Measurements from ENCODE around the gene DLG2. TPM values are rescaled to one million over a fixed set of nuclear protein-coding genes. Genes with fewer than 3 reads are reported as not detected.
"Not testable (repeated sequence)": the region's sequence is repeated elsewhere in the genome, so short reads cannot be mapped to it uniquely, and the experiment has no call there.

DLG2 gene
- total and polyA plus RNA-seq, 2 donors: 4.8 to 6.6 TPM

DNA sequence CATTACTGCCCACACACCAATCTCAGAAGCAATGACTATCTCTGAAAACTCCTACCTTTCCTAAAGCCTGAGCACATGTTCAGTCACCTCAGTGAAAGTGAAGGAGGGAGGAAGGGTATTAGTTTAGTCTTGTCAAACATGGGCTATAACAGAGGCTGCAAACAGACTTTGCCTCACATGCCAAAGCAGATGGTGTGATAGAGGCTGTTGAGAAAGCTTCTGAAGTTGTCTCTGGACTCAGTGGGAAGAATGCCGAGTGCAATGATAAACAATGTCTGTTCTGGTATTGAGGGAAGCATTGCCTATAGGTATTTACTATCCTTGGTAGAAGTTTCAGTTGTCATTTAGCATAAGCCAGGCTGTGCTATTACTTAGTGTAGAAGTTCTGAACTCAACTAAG, 2026.5 kb downstream of the DLG2 start:
- Histone ChIP-seq H3K27ac (ENCODE audit: low read depth in 1 of 2, low read length in 1 of 2) (no peak overlapping the region), H3K4me1 (ENCODE audit: control insufficient read depth in 2 of 2, insufficient read depth in 2 of 2, low read length in 2 of 2) (no peaks in the 10 kb centered on the region), H3K27me3 (ENCODE audit: control insufficient read depth in 2 of 2, insufficient read depth in 1 of 2, low read length in 1 of 2) (no peaks in the 10 kb centered on the region), H3K36me3 (ENCODE audit: control insufficient read depth in 2 of 2, insufficient read depth in 2 of 2, low read length in 1 of 2) (no peaks in the 10 kb centered on the region), H3K4me3 (ENCODE audit: low read length in 2 of 2) (no peak overlapping the region), H3K9me3 (ENCODE audit: control insufficient read depth in 2 of 2, insufficient read depth in 1 of 2, low read length in 1 of 2) (no peaks in the 10 kb centered on the region)
- no peak for DNase-seq (ENCODE audit: low read depth in 6 of 9, low spot score in 9 of 9)
- 85% methylated on average over 1 of the region's 1 CpG for WGBS

- DNase-seq (ENCODE audit: low read depth in 6 of 9, low spot score in 9 of 9): no peak
These were observed 2028.1 kb downstream of the DLG2 start for GRCh38 chr11:83599066-83599465.

DNA sequence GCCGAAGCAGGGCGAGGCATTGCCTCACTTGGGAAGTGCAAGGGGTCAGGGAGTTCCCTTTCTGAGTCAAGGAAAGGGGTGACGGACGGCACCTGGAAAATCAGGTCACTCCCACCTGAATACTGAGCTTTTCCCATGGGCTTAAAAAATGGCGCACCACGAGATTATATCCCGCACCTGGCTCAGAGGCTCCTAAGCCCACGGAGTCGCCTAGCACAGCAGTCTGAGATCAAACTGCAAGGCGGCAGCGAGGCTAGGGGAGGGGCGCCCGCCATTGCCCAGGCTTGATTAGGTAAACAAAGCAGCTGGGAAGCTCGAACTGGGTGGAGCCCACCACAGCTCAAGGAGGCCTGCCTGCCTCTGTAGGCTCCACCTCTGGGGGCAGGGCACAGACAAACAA, 2039.3 kb downstream of the DLG2 start:
- not testable (repeated sequence) for H3K4me3 ChIP-seq (ENCODE audit: low read length in 2 of 2); H3K27ac ChIP-seq (ENCODE audit: low read depth in 1 of 2, low read length in 1 of 2); H3K9me3 ChIP-seq (ENCODE audit: control insufficient read depth in 2 of 2, insufficient read depth in 1 of 2, low read length in 1 of 2); H3K4me1 ChIP-seq (ENCODE audit: control insufficient read depth in 2 of 2, insufficient read depth in 2 of 2, low read length in 2 of 2); H3K36me3 ChIP-seq (ENCODE audit: control insufficient read depth in 2 of 2, insufficient read depth in 2 of 2, low read length in 1 of 2); DNase-seq (ENCODE audit: low read depth in 6 of 9, low spot score in 9 of 9); H3K27me3 ChIP-seq (ENCODE audit: control insufficient read depth in 2 of 2, insufficient read depth in 1 of 2, low read length in 1 of 2)
- WGBS: 69% methylated on average over 12 of the region's 14 CpGs

More at GRCh38 chr11:83599066-83599465, 2028.1 kb downstream of the DLG2 start:
- H3K4me1 ChIP-seq (ENCODE audit: control insufficient read depth in 2 of 2, insufficient read depth in 2 of 2, low read length in 2 of 2): no peaks in the 10 kb centered on the region
- no peaks in the 10 kb centered on the region for H3K27me3 ChIP-seq (ENCODE audit: control insufficient read depth in 2 of 2, insufficient read depth in 1 of 2, low read length in 1 of 2)
- no peak overlapping the region for H3K27ac ChIP-seq (ENCODE audit: low read depth in 1 of 2, low read length in 1 of 2)
- 93% methylated on average over 3 of the region's 3 CpGs for WGBS
- no peaks in the 10 kb centered on the region for H3K36me3 ChIP-seq (ENCODE audit: control insufficient read depth in 2 of 2, insufficient read depth in 2 of 2, low read length in 1 of 2)
- no peaks in the 10 kb centered on the region for H3K9me3 ChIP-seq (ENCODE audit: control insufficient read depth in 2 of 2, insufficient read depth in 1 of 2, low read length in 1 of 2)
- H3K4me3 ChIP-seq (ENCODE audit: low read length in 2 of 2): no peak overlapping the region

DNA sequence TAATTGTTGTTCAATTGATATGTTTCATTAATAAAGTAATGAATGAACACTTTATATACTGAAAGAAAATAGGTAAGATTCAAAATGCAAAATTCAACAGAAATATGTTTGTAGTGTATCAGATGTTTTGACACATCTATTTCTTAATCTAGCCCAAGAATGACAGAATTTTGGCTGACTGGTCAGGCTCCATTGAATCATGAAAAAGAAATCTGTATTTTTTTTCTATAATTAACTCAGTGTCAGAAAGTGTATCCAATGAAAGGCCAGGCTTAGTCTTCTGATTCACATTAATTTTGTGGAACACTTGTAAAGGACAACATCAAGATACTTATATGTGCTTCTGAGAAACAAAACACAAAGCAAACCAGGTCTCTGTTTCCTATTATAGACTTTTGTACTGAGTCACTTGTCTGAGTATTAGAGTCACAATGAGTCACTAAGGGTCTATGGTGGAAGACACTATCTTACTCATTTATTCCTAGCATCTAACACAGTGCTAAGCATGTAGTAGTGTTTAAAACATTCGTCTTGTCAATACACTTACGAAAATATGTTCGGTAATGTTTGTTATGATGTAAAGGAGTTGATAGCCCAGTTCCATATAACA, 2043.3 kb downstream of the DLG2 start:
- H3K4me1 ChIP-seq (ENCODE audit: control insufficient read depth in 2 of 2, insufficient read depth in 2 of 2, low read length in 2 of 2): no peaks in the 10 kb centered on the region
- H3K9me3 ChIP-seq (ENCODE audit: control insufficient read depth in 2 of 2, insufficient read depth in 1 of 2, low read length in 1 of 2): no peaks in the 10 kb centered on the region
- H3K36me3 ChIP-seq (ENCODE audit: control insufficient read depth in 2 of 2, insufficient read depth in 2 of 2, low read length in 1 of 2): no peaks in the 10 kb centered on the region
- DNase-seq (ENCODE audit: low read depth in 6 of 9, low spot score in 9 of 9): no peak
- no peak overlapping the region for H3K27ac ChIP-seq (ENCODE audit: low read depth in 1 of 2, low read length in 1 of 2)
- no peaks in the 10 kb centered on the region for H3K27me3 ChIP-seq (ENCODE audit: control insufficient read depth in 2 of 2, insufficient read depth in 1 of 2, low read length in 1 of 2)
- no peak overlapping the region for H3K4me3 ChIP-seq (ENCODE audit: low read length in 2 of 2)
- WGBS: 95% methylated on average over 3 of the region's 3 CpGs

DNA sequence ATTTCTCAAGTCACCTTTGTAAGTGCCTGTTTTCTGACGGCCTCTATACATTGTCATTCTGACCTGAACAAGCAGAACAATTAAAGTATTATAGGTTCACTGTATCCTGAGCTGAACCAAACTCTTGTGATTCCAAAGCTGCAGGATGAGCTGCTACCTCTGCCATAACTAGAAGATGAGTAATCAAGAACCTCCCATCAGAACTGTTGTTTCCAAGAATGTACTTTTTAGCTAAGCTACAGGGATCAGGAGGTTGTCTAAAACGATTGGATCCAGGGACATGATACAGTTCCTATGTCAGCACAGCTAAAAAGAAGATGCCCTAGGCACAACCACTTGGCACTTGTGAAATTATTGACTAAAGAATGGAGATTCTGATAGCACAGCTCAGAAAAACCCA, 2052.6 kb downstream of the DLG2 start:
- no peaks in the 10 kb centered on the region for H3K27me3 ChIP-seq (ENCODE audit: control insufficient read depth in 2 of 2, insufficient read depth in 1 of 2, low read length in 1 of 2)
- no peak overlapping the region for H3K27ac ChIP-seq (ENCODE audit: low read depth in 1 of 2, low read length in 1 of 2)
- no peak for DNase-seq (ENCODE audit: low read depth in 6 of 9, low spot score in 9 of 9)
- no peaks in the 10 kb centered on the region for H3K36me3 ChIP-seq (ENCODE audit: control insufficient read depth in 2 of 2, insufficient read depth in 2 of 2, low read length in 1 of 2)
- H3K9me3 ChIP-seq (ENCODE audit: control insufficient read depth in 2 of 2, insufficient read depth in 1 of 2, low read length in 1 of 2): no peaks in the 10 kb centered on the region
- no peaks in the 10 kb centered on the region for H3K4me1 ChIP-seq (ENCODE audit: control insufficient read depth in 2 of 2, insufficient read depth in 2 of 2, low read length in 2 of 2)
- H3K4me3 ChIP-seq (ENCODE audit: low read length in 2 of 2): no peak overlapping the region
- 94% methylated on average over 2 of the region's 2 CpGs for WGBS

DNA sequence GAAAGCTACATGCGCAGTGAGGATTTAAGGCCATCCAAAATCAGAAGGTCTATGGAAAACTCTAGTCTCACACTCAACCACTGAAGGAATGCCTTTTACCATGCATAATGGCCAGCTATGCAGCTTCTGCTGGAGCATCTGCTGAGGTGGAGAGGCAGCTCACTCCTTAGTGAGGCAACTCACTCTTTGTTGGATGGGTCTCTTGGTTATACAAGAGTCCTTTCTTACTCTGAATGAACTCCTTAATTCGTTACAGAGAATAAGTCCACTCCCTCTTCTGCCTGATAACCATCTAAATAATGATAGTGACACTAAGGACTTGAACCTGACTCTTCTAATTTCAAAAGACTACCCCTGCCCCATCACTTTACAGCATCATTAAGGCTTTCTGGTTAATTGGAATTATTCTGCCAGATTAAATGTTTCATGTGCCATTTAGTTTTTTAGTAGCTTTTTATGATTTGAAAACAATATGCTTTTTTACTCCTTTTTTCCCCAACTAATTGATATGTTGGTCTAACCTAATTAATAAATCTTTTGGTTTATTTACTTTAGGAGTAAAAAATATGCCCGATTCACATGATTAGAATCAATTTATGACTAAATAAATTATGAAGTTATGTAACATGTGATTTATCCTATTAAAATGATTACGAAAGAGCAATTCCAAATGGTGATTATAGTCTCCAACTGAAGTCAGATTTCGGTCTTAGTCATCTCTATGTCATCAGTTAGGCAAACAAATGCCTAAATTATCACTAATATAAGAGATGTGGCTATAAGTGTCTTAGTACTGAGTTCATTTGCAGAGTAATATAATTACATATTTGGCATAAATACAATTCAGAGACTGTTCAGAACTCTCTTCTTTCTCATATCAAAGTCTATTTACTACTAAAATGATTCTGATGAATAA, 2054.3 kb downstream of the DLG2 start:
- H3K27ac ChIP-seq (ENCODE audit: low read depth in 1 of 2, low read length in 1 of 2): no peak overlapping the region
- DNase-seq (ENCODE audit: low read depth in 6 of 9, low spot score in 9 of 9): no peak
- no peak overlapping the region for H3K4me3 ChIP-seq (ENCODE audit: low read length in 2 of 2)
- WGBS: 87% methylated on average over 5 of the region's 5 CpGs
- no peaks in the 10 kb centered on the region for H3K36me3 ChIP-seq (ENCODE audit: control insufficient read depth in 2 of 2, insufficient read depth in 2 of 2, low read length in 1 of 2)
- no peaks in the 10 kb centered on the region for H3K9me3 ChIP-seq (ENCODE audit: control insufficient read depth in 2 of 2, insufficient read depth in 1 of 2, low read length in 1 of 2)
- H3K27me3 ChIP-seq (ENCODE audit: control insufficient read depth in 2 of 2, insufficient read depth in 1 of 2, low read length in 1 of 2): no peaks in the 10 kb centered on the region
- no peaks in the 10 kb centered on the region for H3K4me1 ChIP-seq (ENCODE audit: control insufficient read depth in 2 of 2, insufficient read depth in 2 of 2, low read length in 2 of 2)

GRCh38 chr11:83571302-83571701, 2055.8 kb downstream of the DLG2 start:
- H3K4me1 ChIP-seq (ENCODE audit: control insufficient read depth in 2 of 2, insufficient read depth in 2 of 2, low read length in 2 of 2): no peaks in the 10 kb centered on the region
- no peaks in the 10 kb centered on the region for H3K36me3 ChIP-seq (ENCODE audit: control insufficient read depth in 2 of 2, insufficient read depth in 2 of 2, low read length in 1 of 2)
- 93% methylated on average over 7 of the region's 7 CpGs for WGBS
- no peak overlapping the region for H3K4me3 ChIP-seq (ENCODE audit: low read length in 2 of 2)
- no peaks in the 10 kb centered on the region for H3K9me3 ChIP-seq (ENCODE audit: control insufficient read depth in 2 of 2, insufficient read depth in 1 of 2, low read length in 1 of 2)
- no peak for DNase-seq (ENCODE audit: low read depth in 6 of 9, low spot score in 9 of 9)
- H3K27me3 ChIP-seq (ENCODE audit: control insufficient read depth in 2 of 2, insufficient read depth in 1 of 2, low read length in 1 of 2): no peaks in the 10 kb centered on the region
- H3K27ac ChIP-seq (ENCODE audit: low read depth in 1 of 2, low read length in 1 of 2): no peak overlapping the region

DNA sequence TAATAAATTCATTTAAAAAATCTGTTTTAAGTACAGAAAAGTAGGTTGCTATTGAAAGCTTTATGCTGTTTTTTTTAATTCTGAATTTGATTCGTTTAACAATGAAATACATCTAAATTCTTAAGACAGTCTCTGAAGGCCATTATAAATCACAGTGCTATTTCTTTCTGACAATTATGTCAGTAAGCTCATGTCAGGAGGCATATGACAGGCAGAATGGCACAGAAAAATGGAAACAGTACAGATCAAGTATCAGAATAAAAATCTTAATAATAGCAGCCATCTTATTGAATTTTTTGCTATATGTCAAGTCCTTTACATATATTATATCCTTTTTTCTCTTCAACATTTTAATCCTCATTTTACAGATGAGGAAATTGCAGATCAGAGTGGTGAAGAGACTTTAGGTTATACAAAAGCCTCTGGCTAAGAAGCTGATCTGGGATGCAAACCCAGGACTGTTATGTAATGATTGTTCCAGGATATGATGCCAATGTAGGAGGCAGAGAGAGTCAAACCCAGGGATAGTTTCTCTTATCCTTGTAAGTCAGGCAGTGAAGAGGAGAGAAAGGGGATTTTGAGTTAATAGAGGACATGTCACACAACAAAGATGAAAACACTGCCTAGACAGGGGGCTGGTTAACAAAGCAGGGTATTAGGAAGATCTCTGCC, 2057.9 kb downstream of the DLG2 start:
- H3K4me3 ChIP-seq (ENCODE audit: low read length in 2 of 2): no peak overlapping the region
- H3K36me3 ChIP-seq (ENCODE audit: control insufficient read depth in 2 of 2, insufficient read depth in 2 of 2, low read length in 1 of 2): no peaks in the 10 kb centered on the region
- DNase-seq (ENCODE audit: low read depth in 6 of 9, low spot score in 9 of 9): no peak
- H3K9me3 ChIP-seq (ENCODE audit: control insufficient read depth in 2 of 2, insufficient read depth in 1 of 2, low read length in 1 of 2): no peaks in the 10 kb centered on the region
- no peak overlapping the region for H3K27ac ChIP-seq (ENCODE audit: low read depth in 1 of 2, low read length in 1 of 2)
- no peaks in the 10 kb centered on the region for H3K4me1 ChIP-seq (ENCODE audit: control insufficient read depth in 2 of 2, insufficient read depth in 2 of 2, low read length in 2 of 2)
- WGBS: 86% methylated on average over 1 of the region's 1 CpG
- H3K27me3 ChIP-seq (ENCODE audit: control insufficient read depth in 2 of 2, insufficient read depth in 1 of 2, low read length in 1 of 2): no peaks in the 10 kb centered on the region

DNA sequence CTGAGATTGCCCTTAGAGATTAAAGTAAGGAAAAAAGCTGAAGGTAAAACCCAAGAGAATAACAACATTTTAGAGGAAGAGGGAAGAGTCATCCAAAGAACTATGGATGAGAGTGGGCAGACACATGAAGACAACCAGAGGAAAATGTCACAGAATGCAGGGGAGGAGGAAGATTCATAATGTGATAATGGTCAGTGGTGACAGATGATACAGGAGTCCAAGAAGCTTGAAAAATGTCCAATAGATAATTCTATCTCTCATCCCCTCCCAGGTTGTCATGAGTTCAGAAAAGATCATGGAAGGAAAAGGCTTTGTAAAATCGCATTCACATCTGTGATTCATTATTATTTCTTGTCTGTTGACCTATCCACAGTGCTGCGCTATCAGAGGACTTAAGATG, 2058.6 kb downstream of the DLG2 start:
- Histone ChIP-seq H3K36me3 (ENCODE audit: control insufficient read depth in 2 of 2, insufficient read depth in 2 of 2, low read length in 1 of 2) (no peaks in the 10 kb centered on the region), H3K27ac (ENCODE audit: low read depth in 1 of 2, low read length in 1 of 2) (no peak overlapping the region), H3K4me3 (ENCODE audit: low read length in 2 of 2) (no peak overlapping the region), H3K9me3 (ENCODE audit: control insufficient read depth in 2 of 2, insufficient read depth in 1 of 2, low read length in 1 of 2) (no peaks in the 10 kb centered on the region), H3K4me1 (ENCODE audit: control insufficient read depth in 2 of 2, insufficient read depth in 2 of 2, low read length in 2 of 2) (no peaks in the 10 kb centered on the region), H3K27me3 (ENCODE audit: control insufficient read depth in 2 of 2, insufficient read depth in 1 of 2, low read length in 1 of 2) (no peaks in the 10 kb centered on the region)
- DNase-seq (ENCODE audit: low read depth in 6 of 9, low spot score in 9 of 9): no peak
- WGBS: 92% methylated on average over 2 of the region's 2 CpGs

Measured in thymus (tissue), 11 donors.